Stimulated activated CD8-positive, alpha-beta memory T cell treated with anti-CD3 and anti-CD28 coated beads, Interleukin-12 subunit alpha, Interleukin-12 subunit beta, amount 100 ng/mL, for 1 hour (primary cell): Measurements from ENCODE around the gene FCRLB.
"Not testable (repeated sequence)": the region's sequence is repeated elsewhere in the genome, so short reads cannot be mapped to it uniquely, and the experiment has no call there.

Experiments used
- DNase-seq: peaks from one replicate; pipeline ENCODE4 v3.0.0-alpha.2; 2020; ENCODE audit warnings: low read depth

The FCRLB gene

GRCh38 chr1:161720422-161720821 lies 922 bp upstream of the FCRLB start:
- no peak for DNase-seq

GRCh38 chr1:161721738-161722343 lies 497 bp downstream of the FCRLB start:
- DNase-seq = no peak

DNA sequence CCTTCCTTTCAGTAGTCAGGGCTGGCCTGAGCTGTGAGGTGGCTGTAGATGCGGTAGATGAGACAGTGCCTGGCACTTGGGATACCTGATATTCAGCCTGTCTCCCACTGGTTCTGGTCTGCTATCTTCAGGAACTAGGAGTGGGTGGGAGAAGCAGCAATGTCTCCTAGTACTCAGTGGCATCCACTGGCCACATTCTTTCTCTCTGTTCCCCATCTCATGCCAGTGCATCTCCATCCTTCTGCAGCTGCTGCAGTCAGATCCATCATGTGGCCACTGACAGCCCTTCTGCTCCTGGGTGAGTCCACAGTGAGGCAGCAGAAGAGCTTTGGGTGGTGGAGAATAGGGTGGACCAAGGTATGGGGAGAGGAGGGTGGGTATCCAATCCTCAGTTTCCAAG lies 1.1 kb downstream of the FCRLB start:
- no peak for DNase-seq

DNA sequence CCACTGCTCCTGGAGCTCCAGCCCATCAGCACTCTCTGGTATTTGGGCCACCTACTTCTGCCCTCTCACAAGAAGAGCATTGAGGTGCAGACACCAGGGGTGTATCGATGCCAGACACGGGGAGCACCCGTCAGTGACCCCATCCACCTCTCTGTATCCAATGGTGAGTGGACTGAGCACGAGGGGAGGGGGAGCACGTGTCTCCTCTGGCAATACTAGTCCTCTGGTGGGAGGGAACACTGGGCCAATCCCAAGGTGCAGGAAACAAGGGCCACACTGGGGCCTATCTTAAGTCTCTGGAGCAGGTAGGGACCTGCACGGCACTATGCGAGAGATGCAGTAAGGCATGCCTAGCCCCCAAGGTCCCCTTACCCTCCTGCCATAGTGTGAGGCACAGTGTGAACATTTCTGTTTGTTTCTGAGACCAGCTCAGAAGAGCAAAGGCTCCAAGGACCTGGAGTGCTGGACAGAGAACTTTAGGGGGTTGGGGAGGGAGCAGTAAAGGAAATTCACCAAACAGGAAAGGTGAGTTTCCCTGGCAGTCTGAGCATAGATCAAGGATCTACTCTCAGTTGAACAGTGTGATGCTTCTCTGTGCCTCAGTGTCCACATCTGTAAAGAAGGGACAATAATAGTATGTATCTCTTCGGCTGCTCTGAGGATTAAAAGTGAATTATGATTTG lies 2.3 kb downstream of the FCRLB start:
- no peak for DNase-seq

DNA sequence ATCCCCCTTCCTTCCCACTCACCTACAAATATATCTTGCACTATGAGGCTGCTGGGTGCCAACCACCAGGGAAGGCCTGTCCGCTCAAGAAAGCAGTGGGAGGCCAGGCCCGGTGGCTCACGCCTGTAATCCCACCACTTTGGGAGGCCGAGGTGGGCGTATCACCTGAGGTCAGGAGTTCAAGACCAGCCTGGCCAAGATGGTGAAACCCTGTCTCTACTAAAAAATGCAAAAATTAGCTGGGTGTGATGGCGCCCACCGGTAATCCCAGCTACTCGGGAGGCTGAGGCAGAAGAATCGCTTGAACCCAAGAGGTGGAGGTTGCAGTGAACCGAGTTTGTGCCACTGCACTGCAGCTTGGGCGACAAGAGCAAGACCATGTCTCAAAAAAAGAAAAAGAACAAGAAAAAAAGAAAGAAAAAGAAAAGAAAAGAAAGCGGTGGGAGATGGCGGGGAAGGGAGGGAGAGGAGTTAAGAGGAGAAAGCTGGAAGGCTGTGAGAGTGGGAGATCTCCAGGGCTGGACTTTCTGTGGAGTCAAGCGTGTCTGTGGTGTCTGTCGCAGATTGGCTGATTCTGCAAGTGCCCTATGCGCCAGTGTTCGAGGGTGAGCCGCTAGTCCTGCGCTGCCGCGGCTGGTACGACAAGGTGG lies 4.0 kb downstream of the FCRLB start:
- DNase-seq = not testable (repeated sequence)

DNA sequence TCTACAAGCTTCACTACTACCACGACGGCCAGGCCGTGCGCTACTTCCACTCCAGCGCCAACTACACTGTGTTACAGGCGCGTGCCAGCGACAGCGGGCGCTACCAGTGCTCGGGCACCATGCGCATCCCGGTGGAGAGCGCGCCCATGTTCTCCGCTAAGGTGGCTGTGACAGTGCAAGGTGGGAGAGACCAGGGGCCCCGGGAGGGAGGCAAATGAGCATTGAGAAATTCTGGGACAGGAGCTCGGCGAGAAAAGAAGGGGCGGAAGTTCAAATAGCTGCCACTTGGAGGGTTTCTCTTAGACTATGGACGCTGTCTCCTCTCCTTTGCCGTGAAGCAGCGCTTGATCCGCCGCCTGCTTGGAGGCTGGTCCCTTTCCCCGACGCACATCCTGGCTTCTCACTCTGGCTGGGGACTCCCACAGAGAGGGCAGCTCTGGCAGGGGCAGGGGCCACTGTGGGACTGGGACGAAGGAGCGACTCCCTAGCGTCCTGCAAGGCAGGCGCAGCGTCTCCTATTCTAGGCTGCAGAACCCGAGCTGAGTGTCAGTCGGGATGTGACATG lies 4.6 kb downstream of the FCRLB start:
- peak; percentile 10 for DNase-seq

- peak; percentile 42 for DNase-seq
Measured at GRCh38 chr1:161726473-161727255, 5.3 kb downstream of the FCRLB start.

- DNase-seq = peak; percentile 8
Measured at GRCh38 chr1:161727256-161727924, 6.0 kb downstream of the FCRLB start.

- no peak for DNase-seq
Measured at GRCh38 chr1:161728376-161729226, 7.3 kb downstream of the FCRLB start.

GRCh38 chr1:161730050-161730564 lies 8.8 kb downstream of the FCRLB start:
- DNase-seq = no peak

DNA sequence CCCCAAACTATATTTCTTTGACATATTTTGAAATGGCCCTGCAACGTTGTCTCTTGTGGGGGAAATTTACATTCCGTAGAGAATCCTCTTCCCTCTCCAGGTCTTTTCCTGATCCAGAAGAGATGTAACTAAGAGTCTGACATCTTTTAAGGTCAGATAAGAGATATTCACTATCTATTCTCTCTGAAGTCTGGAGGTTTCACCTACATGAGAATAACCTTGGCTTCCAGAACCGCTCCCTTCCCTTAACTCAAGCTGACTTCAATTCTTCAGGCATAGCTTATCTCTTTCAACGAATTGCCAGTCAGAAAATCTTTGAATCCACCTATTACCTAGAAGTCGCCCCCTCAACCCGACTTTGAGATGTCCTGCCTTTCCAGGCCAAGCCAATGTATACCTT lies 9.9 kb downstream of the FCRLB start:
- DNase-seq = no peak

- no peak for DNase-seq
Measured at GRCh38 chr1:161731981-161732718, 10.8 kb downstream of the FCRLB start.

DNA sequence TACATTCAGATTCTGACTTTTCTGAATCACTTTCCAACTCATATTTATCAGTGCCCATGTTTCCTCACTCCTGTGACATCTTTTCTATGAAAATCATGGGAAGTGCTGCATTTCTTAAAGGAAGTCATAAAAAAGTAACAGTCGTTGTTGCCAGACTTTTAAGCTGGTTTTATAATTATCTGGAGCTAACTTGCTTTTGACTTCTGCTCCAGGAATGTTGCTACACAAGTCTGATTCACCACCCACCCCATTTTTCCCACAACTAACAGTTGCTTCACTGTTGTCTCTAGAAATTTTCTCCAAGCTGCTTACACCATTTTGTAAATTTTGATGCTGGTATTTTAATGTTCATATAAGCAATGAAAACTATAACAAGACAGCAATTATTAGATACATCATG lies 12.2 kb downstream of the FCRLB start:
- DNase-seq = no peak

GRCh38 chr1:161735837-161736236 lies 14.5 kb downstream of the FCRLB start:
- DNase-seq = no peak

GRCh38 chr1:161736335-161736969 lies 15.1 kb downstream of the FCRLB start:
- no peak for DNase-seq

DNA sequence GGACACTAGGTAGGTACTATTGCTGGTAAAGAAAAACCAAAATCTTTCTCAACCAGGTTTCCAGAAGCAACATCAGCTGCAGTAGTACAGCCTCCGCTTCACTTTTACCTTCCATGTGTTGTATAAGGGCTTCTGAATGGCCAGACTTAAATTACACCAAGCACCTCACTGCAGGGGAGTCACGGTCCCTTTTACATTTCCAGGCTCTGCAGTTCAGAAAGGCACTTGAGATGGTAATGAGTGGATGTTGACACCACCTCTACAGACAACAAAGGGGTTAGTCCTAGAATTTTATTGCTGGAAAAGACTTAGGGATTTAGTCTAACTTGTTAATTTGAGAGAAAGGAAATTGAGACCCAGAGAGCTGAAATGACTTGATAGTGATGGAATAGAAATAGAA lies 16.3 kb downstream of the FCRLB start:
- DNase-seq = no peak

GRCh38 chr1:161738627-161739287 lies 17.4 kb downstream of the FCRLB start:
- peak; percentile 44 for DNase-seq

- DNase-seq = no peak
Measured at GRCh38 chr1:161739865-161740566, 18.7 kb downstream of the FCRLB start.
